GM12878 (cell line): Measurements from ENCODE around the gene GALK1. TPM values are rescaled to one million over a fixed set of nuclear protein-coding genes. Genes with fewer than 3 reads are reported as not detected.

Experiments
- ATAC-seq: fragments of 200-7000 bp; cut with Tn5 transposase; 3 replicates; pipeline ENCODE4 v1.9.1; 2020; ENCODE audit warnings: mild to moderate bottlenecking, moderate library complexity
- BruUV-seq: library from RNA; stranded (reverse); fragments of 400-500 nt; replicated peaks from 2 replicates; lab custom pipeline; 2021; lab: Mats Ljungman, UMichigan
- CTCF ChIA-PET: fragments of 300-600 bp; sonication (Branson Sonifier 250); formaldehyde crosslinking; extraction: SDS; loops from one replicate; lab custom pipeline; 2021; ENCODE audit warnings: inconsistent platforms; lab: Yijun Ruan, JAX
- POLR2A ChIA-PET: fragments of 350-600 bp; formaldehyde crosslinking; extraction: SDS; loops from one replicate; lab custom pipeline; 2021; ENCODE audit warnings: inconsistent platforms; lab: Charles Lee
- RAD21 ChIA-PET: fragments of 300-600 bp; sonication (Branson Sonifier 250); formaldehyde crosslinking; loops from one replicate; lab custom pipeline; 2023; ENCODE audit warnings: antibody characterized with exemption; ENCODE audit not compliant: unreplicated experiment; lab: Charles Lee
- SMC1A ChIA-PET: fragments of 300-600 bp; sonication (Branson Sonifier 250); formaldehyde crosslinking; loops from one replicate; lab custom pipeline; 2023; ENCODE audit not compliant: unreplicated experiment, uncharacterized antibody; lab: Charles Lee
- DNase-seq: peaks from one replicate; pipeline ENCODE4 v3.0.0-alpha.2; 2011; ENCODE audit warnings: low read depth, low spot score
- FAIRE-seq: peaks from 3 replicates; lab custom pipeline; 2011; peaks lifted over from hg19 to GRCh38; lab: Jason Lieb, UNC
- H2AFZ ChIP-seq: 2 replicates; pipeline ENCODE4 v1.6.0; 2011; ENCODE audit warnings: low read depth, low read length, control low read depth; ENCODE audit not compliant: control insufficient read depth
- H3K27ac ChIP-seq: 2 replicates; pipeline ENCODE4 v1.5.1; 2011; ENCODE audit warnings: control low read depth; ENCODE audit not compliant: control insufficient read depth, insufficient read depth
- H3K27me3 ChIP-seq, 2 experiments: replicated peaks in 1 of 2; 2 replicates each; pipeline versions ENCODE4 v1.6.0 to v1.6.1; 2011; ENCODE audit warnings: low read length in 1 of 2; ENCODE audit not compliant: control insufficient read depth in 2 of 2, insufficient read depth in 2 of 2
- H3K36me3 ChIP-seq, 2 experiments: 2 replicates each; pipeline ENCODE4 v1.5.1; 2011; ENCODE audit warnings: low read length in 1 of 2; ENCODE audit not compliant: control insufficient read depth in 2 of 2, insufficient read depth in 2 of 2
- H3K4me1 ChIP-seq: 2 replicates; pipeline ENCODE4 v1.6.1; 2011; ENCODE audit warnings: mild to moderate bottlenecking, low read length, moderate library complexity, mixed read lengths; ENCODE audit not compliant: control insufficient read depth, insufficient read depth
- H3K4me2 ChIP-seq: 2 replicates; pipeline ENCODE4 v1.6.0; 2011; ENCODE audit warnings: control low read depth; ENCODE audit not compliant: control insufficient read depth, insufficient read depth
- H3K4me3 ChIP-seq: fragments of 200-600 bp; sonication (generic); 2 replicates; pipeline ENCODE4 v1.5.1; 2016
- H3K79me2 ChIP-seq: 2 replicates; pipeline ENCODE4 v1.6.0; 2011; ENCODE audit warnings: low read length; ENCODE audit not compliant: control insufficient read depth, insufficient read depth
- H3K9ac ChIP-seq: 2 replicates; pipeline ENCODE4 v1.8.0; 2011; ENCODE audit warnings: low read length, control low read depth, mixed read lengths; ENCODE audit not compliant: control insufficient read depth, insufficient read depth
- H3K9me3 ChIP-seq: replicated peaks from 3 replicates; pipeline ENCODE4 v1.5.1; 2011; ENCODE audit warnings: mild to moderate bottlenecking, low read length; ENCODE audit not compliant: control insufficient read depth, insufficient read depth
- H4K20me1 ChIP-seq: 2 replicates; pipeline ENCODE4 v1.6.0; 2011; ENCODE audit not compliant: control insufficient read depth, insufficient read depth
- ASH2L ChIP-seq: fragments of 300-600, 200-600 bp; sonication (generic); IDR thresholded peaks from 2 replicates; pipeline ENCODE4 v1.6.1; 2017; ENCODE audit warnings: low read depth, mild to moderate bottlenecking, borderline replicate concordance
- CBX3 ChIP-seq: fragments of 200-600 bp; sonication (generic); IDR thresholded peaks from 2 replicates; pipeline ENCODE4 v1.6.1; 2016; ENCODE audit warnings: low read depth, borderline replicate concordance
- CEBPZ ChIP-seq: fragments of 150-350 bp; IDR thresholded peaks from 2 replicates; pipeline ENCODE4 v1.6.1; 2016; ENCODE audit warnings: low read depth, low read length
- CHD1 ChIP-seq: IDR thresholded peaks from 2 replicates; pipeline ENCODE4 v1.6.1; 2012; ENCODE audit warnings: low read depth, low read length, improper control_type of control experiment
- CHD2 ChIP-seq: IDR thresholded peaks from 2 replicates; pipeline ENCODE4 v1.6.1; 2011; ENCODE audit warnings: low read depth, low read length, improper control_type of control experiment, borderline replicate concordance
- E2F4 ChIP-seq: IDR thresholded peaks from 2 replicates; pipeline ENCODE4 v1.6.1; 2012; ENCODE audit warnings: low read depth, low read length, improper control_type of control experiment
- HDAC2 ChIP-seq: fragments of 200-600 bp; sonication (generic); IDR thresholded peaks from 2 replicates; pipeline ENCODE4 v1.6.1; 2017
- IKZF2 ChIP-seq, 2 experiments: fragments of 450-650 bp; IDR thresholded peaks; 2 replicates each; pipeline ENCODE4 v1.6.1; 2017; ENCODE audit warnings: mild to moderate bottlenecking in 2 of 2, moderate library complexity in 2 of 2
- JUND ChIP-seq: IDR thresholded peaks from 2 replicates; pipeline ENCODE4 v1.6.1; 2012; ENCODE audit warnings: low read depth, mild to moderate bottlenecking, low read length, improper control_type of control experiment, moderate library complexity
- KAT2A ChIP-seq: conservative IDR thresholded peaks from 2 replicates; pipeline ENCODE4 v1.6.1; 2011; ENCODE audit warnings: low read depth, low read length; ENCODE audit not compliant: control insufficient read depth
- MEF2B ChIP-seq: fragments of 450-650 bp; IDR thresholded peaks from 2 replicates; pipeline ENCODE4 v1.6.1; 2018; ENCODE audit warnings: mild to moderate bottlenecking, moderate library complexity; ENCODE audit not compliant: partially characterized antibody, poor library complexity, severe bottlenecking
- RFX5 ChIP-seq: IDR thresholded peaks from 2 replicates; pipeline ENCODE4 v1.6.1; 2011; ENCODE audit warnings: low read depth, low read length, improper control_type of control experiment
- SRF ChIP-seq, 2 experiments: IDR thresholded peaks; 2 replicates each; pipeline ENCODE4 v1.6.1; 2011; ENCODE audit warnings: low read depth in 2 of 2, low read length in 2 of 2, mild to moderate bottlenecking in 1 of 2, moderate library complexity in 1 of 2
- TCF12 ChIP-seq: IDR thresholded peaks from 2 replicates; pipeline ENCODE4 v1.6.1; 2011; ENCODE audit warnings: low read depth, mild to moderate bottlenecking, low read length
- ZBTB4 ChIP-seq: fragments of 450-650 bp; formaldehyde crosslinking; IDR thresholded peaks from 2 replicates; pipeline ENCODE4 v1.4.0; 2022; ENCODE audit warnings: mild to moderate bottlenecking, moderate library complexity
- WGBS: methylation state at CpG from one replicate; pipeline ENCODE4 v1.1.6; 2016; ENCODE audit warnings: low lambda C conversion rate; ENCODE audit not compliant: insufficient replicate concordance, insufficient coverage; ENCODE audit errors: missing lambda C conversion rate; 5-methylcytosine and 5-hydroxymethylcytosine counted together
- in situ Hi-C: fragments of 300-500 bp; cut with MboI; formaldehyde crosslinking; loops from 9 replicates; pipeline ENCODE4 v1.14.3; 2018; ENCODE audit warnings: mixed read lengths
- intact Hi-C: fragments of 100-400 bp; cut with micrococcal nuclease; formaldehyde crosslinking; loops from one replicate; pipeline ENCODE4 v1.14.2; 2022; ENCODE audit not compliant: unreplicated experiment
- polyA plus RNA-seq, 11 experiments: library from polyadenylated mRNA; depleted of rRNA in 4 of 11; unstranded in 6 of 11; stranded (reverse) in 5 of 11; fragments of >200 nt; fragmentation: Nextera tagmentation in 4 of 11; fragmentation: Illumina TruSeq in 1 of 11; extraction: Ambion mirVana in 4 of 11; extraction: Trizol in 1 of 11; gene quantifications; 1 replicate in 1 of 11; 2 replicates in 10 of 11; pipeline versions ENCODE4 v1.2.1 to v1.2.3, GENCODE V29; 2011 to 2016; ENCODE audit warnings: inconsistent platforms in 2 of 11, missing spikeins in 2 of 11, low read depth in 1 of 11
- total RNA-seq, 4 experiments: library from RNA; depleted of rRNA in 3 of 4; stranded (reverse); fragments of >200 nt in 3 of 4; fragmentation: Illumina TruSeq in 1 of 4; extraction: Trizol in 1 of 4; gene quantifications; 2 replicates each; pipeline versions ENCODE4 v1.2.1 to v1.2.3, GENCODE V29; 2013 to 2021

The GALK1 gene
- total and polyA plus RNA-seq, 10 of the 15 experiments (the other 5 are each of a cell fraction or from before 2014, with no cell fraction given), result 0.21 to 43.8 (median 21.4) TPM

- peak; percentile 96 for DNase-seq
- Histone ChIP-seq H3K36me3 (no peaks in the 10 kb centered on the region), H3K4me2 (peak within 1 kb of the TSS; percentile 97), H3K27me3 (no peaks in the 10 kb centered on the region), H3K4me1 (peaks cover 22% of the 10 kb centered on the region), H3K27ac (peak within 1 kb of the TSS; percentile 97), H3K9ac (peak within 1 kb of the TSS; percentile 95), H3K9me3 (no peaks in the 10 kb centered on the region), H3K79me2 (peaks cover 44% of the 10 kb centered on the region), H3K4me3 (peak within 1 kb of the TSS; percentile 79), H4K20me1 (no peaks in the 10 kb centered on the region), H2AFZ (peak within 1 kb of the TSS; percentile 93)
- WGBS, result under 1% methylated on average over 44 of the region's 45 CpGs
- intact Hi-C loops, result loop anchor here (10.0 kb wide), 1 partner anchor 480 kb away; the partner anchor contains the start of gene UBALD2
- POLR2A ChIA-PET, result interaction anchor here (0.6 to 5.4 kb wide), 16 partner anchors 12 to 480 kb away, joined by 3 to 39 read pairs (median 4); partner anchors contain the start of genes ACOX1, GALK1, TEN1 and TRIM65
- BruUV-seq, result no TSS peak
- FAIRE-seq, result peak; percentile 86
- CTCF ChIA-PET, result interaction anchor here (0.7 to 3.3 kb wide), 9 partner anchors 12 to 54 kb away, joined by 3 to 26 read pairs (median 5); partner anchors contain the start of gene GALK1
- RAD21 ChIA-PET, result interaction anchor here (0.6 to 3.1 kb wide), 9 partner anchors 8 to 171 kb away, joined by 3 to 22 read pairs (median 8); partner anchors contain the start of genes GALK1 and WBP2
- ATAC-seq, result peak; percentile 80
- SMC1A ChIA-PET, result interaction anchor here (0.5 to 3.2 kb wide), 5 partner anchors 17 to 71 kb away, joined by 3 to 11 read pairs (median 4); partner anchors contain the start of genes UNC13D and WBP2
- in situ Hi-C loops, result loop anchor here (5.0 kb wide), 1 partner anchor 478 kb away; no protein-coding TSS in a partner anchor
- no peak for TF ChIP-seq HDAC2
- no peak for TF ChIP-seq RFX5
- TF ChIP-seq CHD2, result peak; percentile 83
- no peak for TF ChIP-seq TCF12
- no peak for TF ChIP-seq CHD1
- no peak for TF ChIP-seq JUND
- TF ChIP-seq ASH2L, result no peak
- no peak for TF ChIP-seq KAT2A
- no peak for TF ChIP-seq ZBTB4 (CRISPR knock-in tag)
- no peak; the same call in 1 of the 2 replicates for TF ChIP-seq E2F4
- TF ChIP-seq SRF (IDR thresholded peaks at IDR 0.05; ENCODE audit: low read depth in 2 of 2, low read length in 2 of 2), result no peak; a peak in 1 of 4 replicates
- no peak for TF ChIP-seq CBX3
- TF ChIP-seq CEBPZ, result no peak
- no peak for TF ChIP-seq MEF2B
- peak; percentile 73 to 76; a peak in 3 of 4 replicates for TF ChIP-seq IKZF2 (IDR thresholded peaks at IDR 0.05)
Observed at GRCh38 chr17:75784473-75785015, 19.6 kb upstream of the GALK1 start, which contains the start of gene UNK. UNK (plus strand) TSS chr17:75784806; CDS start chr17:75784881, 75 bp downstream.
